HL-60/S4 treated with retinoic acid at 250 ng/mL for 4 days and 3 days (cell line): ENCODE data around the gene SDR39U1.

ENCODE experiments used
- in situ Hi-C: fragments of 300-500 bp; cut with MboI; formaldehyde crosslinking; loops from 2 replicates; pipeline ENCODE4 v1.7.0; 2022; ENCODE audit warnings: low sequenced_read_pairs

SDR39U1 gene

GRCh38 chr14:24415421-24416253, 26.9 kb downstream of the SDR39U1 start:
- in situ Hi-C loops: no loop called here

DNA sequence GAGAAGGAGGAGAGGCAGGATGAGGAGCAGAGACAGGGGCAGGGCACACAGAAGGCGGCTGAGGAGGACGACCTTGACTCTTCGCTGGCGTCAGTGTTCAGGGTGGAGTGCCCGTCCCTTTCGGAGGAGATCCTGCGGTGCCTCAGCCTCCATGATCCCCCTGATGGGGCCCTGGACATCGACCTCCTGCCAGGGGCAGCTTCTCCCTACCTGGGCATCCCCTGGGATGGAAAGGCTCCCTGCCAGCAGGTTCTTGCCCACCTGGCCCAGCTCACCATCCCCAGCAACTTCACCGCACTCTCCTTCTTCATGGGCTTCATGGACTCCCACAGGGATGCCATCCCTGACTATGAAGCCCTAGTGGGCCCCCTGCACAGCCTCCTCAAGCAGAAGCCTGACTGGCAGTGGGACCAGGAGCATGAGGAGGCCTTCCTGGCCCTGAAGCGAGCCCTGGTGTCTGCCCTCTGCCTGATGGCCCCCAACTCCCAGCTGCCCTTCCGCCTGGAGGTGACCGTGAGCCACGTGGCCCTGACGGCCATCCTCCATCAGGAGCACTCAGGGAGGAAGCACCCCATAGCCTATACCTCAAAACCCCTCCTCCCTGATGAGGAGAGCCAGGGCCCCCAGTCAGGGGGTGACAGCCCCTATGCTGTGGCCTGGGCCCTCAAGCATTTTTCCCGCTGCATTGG, 27.7 kb downstream of the SDR39U1 start:
- in situ Hi-C loops: no loop called here

- in situ Hi-C loops: no loop called here
Measured at GRCh38 chr14:24414077-24414476, 28.5 kb downstream of the SDR39U1 start.

GRCh38 chr14:24411443-24412389, 30.9 kb downstream of the SDR39U1 start:
- in situ Hi-C loops: no loop called here

DNA sequence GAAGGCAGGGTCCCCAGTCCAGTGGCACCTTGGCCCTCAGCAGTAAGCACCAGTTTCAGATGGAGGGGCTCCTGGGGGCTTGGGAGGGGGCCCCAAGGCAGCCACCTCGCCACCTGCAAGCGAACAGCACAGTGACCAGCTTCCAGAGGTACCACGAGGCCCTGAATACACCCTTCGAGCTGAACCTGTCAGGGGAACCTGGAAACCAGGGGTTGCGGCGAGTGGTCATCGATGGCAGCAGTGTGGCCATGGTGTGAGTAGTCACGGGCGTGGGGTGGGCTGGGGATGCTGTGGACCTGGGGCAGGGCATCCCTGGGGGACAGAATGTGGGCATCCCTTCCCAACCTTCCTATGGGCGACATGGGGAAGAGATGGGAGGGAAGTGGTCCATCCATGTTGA, 32.6 kb downstream of the SDR39U1 start:
- in situ Hi-C loops: no loop called here

DNA sequence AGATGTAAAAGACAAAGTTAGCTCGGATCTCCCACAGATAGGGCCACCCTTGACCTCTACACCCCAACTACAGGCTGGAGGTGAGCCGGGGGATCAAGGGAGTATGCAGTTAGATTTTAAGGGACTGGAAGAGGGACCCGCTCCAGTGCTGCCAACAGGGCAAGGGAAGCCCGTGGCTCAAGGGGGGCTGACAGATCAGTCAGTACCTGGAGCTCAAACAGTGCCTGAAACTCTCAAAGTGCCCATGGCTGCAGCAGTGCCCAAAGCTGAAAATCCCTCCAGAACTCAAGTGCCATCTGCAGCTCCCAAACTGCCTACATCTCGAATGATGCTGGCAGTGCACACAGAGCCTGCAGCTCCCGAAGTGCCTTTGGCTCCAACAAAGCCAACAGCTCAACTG, 33.4 kb downstream of the SDR39U1 start:
- in situ Hi-C loops: no loop called here

DNA sequence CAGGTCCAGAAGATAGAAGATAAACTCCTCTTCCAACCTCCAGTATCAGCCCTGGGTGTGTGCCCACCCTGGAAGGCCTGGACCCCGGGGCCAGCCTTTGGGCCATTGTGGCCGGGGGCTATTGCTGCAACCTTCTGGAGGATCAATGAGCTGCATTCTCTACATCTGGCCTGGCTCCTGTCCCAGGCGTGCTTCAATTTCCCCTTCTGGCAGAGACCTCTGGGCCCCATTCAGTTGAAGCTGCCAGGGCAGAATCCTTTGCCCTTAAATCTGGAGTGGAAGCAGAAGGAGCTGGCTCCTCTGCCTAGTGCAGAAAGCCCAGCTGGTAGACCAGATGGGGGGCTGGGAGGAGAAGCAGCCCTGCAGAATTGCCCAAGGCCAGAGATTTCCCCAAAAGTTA, 33.8 kb downstream of the SDR39U1 start:
- in situ Hi-C loops: no loop called here

DNA sequence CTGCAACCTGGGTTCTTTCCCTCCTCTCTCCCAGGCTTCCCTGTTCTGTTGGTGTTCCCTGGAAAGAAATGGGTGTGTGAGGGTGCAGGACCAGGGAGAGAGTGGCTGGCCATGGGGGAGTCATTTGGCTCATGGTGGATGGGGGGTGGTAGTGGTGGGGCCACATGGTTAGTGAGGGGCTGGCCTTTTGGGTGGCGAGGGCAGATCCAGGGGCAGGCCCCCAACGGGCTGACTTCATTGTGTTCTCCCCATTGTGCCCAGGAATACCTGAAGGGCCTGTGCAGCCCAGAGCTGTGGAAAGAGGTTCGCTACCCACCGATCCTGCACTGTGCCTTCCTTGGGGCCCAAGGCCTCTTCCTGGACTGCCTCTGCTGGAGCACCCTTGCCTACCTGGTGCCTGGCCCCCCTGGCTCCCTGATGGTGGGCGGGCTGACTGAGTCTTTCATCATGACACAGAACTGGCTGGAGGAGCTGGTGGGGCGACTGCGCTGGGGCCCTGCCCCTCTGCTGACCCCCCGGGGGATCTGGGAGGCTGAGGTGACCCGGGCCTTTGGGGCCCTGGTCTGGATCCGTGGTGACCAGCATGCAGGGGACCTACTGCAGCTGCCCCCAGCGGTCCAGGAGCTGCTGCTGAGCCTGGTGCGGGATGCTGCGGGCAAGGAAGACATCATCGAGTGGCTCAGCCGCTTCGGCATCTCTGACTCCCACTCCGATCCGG, 34.8 kb downstream of the SDR39U1 start:
- in situ Hi-C loops: no loop called here

GRCh38 chr14:24406416-24406815, 36.2 kb downstream of the SDR39U1 start:
- in situ Hi-C loops: no loop called here

GRCh38 chr14:24404814-24405213, 37.8 kb downstream of the SDR39U1 start:
- in situ Hi-C loops: no loop called here

DNA sequence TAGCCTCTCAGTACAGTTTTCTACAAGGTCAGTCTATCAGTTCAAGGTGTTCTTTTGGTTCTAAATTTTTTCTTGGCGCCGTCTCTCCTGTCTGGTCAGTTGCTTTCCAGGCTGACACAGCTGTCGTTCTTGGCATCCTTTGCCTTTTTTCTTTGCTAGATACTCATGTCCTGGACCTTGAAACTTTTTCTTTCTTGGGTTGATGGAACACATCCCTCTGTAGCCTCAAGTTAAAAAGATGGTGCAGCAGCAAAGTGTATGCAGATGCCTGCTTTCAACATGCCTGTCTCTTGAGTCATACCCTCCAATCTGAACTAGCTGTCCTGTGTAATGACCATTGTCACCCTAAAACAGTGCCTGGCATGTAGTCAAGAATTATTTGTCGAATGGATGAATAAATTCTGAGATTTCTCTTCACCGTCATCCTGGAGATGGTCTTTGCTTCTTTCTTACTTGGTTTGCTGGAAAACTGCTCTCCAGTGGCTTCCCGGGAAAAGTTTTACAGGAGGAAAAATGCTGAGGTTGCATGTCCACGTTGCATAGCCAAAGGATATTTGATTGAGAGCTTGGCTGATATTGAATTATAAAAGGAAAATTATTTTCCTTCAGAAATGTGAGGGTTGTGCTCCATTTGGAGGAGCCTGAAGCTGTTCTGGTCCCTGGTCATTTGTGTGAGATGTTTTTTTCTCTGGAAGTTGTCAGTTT, 39.1 kb downstream of the SDR39U1 start:
- in situ Hi-C loops: no loop called here

GRCh38 chr14:24401810-24402702, 40.5 kb downstream of the SDR39U1 start:
- in situ Hi-C loops: no loop called here

DNA sequence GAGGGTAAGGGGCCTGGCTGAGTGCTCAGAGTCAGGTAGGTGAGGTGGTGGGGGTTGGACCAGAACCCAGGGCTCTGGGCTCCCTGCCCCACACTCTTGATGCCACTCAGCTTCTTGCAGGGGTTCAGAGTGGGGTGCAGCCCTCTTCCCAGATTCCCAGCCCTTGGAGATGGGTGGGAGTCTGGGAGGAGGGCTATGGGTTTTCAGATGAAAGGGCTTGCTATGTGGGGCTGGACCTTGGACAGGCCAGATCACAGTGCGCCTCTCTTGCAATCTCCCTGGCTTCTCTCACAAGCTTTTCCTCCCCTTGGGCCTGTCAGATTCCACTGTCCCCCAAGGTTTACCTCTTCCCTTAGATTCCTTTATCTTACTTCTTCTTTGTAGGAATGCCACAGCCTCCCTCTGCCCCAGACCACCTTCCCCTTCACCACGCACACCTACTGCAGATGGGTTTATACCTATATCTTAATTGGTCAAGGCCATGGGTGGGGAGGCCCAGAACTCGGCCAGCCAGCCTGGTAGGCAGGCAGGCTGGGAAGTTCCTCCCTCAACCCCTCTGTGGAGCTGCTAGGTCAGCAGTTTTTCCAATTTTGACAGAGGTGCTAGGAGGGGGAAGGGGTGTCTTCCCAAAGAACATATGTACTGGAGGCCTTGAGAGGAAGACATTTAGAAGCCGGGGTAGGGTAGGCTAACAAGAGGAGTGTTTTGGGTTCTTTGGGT, 42.4 kb downstream of the SDR39U1 start:
- in situ Hi-C loops: no loop called here

GRCh38 chr14:24399447-24399822, 43.1 kb downstream of the SDR39U1 start:
- in situ Hi-C loops: no loop called here

DNA sequence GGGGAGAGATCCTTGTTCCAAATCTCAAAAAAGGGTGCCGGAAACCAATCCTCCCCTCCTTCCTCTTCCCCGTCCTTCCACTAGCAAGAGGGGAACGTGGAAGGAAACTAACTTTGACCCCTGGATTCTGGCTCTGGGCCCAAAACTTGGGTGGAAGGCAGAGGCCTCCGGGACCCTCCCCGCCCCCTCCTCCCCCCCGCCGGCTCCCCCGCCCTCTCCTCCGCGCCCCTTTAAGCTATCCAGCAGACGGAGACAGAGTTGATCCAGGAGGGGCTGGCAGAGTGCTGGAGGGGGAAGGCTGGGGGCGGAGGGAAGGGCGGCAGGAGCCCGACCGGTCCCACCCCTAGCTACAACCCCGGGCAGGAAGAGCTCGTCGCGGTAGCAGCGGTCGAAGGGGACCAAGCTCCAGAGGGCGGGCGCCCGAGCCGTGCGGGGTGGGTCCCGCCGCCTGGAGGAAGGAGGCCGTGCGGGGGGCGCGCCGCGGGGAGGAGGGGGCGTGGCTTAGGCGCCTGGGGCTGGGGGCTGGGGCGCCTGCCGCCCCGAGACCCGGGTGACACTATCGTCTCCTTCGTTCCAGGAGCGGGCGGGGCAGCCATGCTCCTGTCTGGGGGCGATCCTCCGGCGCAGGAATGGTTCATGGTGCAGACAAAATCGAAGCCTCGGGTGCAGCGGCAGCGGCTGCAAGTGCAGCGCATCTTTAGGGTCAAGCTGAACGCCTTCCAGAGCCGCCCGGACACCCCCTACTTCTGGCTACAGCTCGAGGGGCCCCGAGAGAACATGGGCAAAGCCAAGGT, 43.7 kb downstream of the SDR39U1 start, which contains the start of gene NYNRIN:
NYNRIN (plus strand) TSS at position 351 of the 794 bp plus-strand sequence; CDS start at position 595, 244 bp downstream.
- in situ Hi-C loops: no loop called here

DNA sequence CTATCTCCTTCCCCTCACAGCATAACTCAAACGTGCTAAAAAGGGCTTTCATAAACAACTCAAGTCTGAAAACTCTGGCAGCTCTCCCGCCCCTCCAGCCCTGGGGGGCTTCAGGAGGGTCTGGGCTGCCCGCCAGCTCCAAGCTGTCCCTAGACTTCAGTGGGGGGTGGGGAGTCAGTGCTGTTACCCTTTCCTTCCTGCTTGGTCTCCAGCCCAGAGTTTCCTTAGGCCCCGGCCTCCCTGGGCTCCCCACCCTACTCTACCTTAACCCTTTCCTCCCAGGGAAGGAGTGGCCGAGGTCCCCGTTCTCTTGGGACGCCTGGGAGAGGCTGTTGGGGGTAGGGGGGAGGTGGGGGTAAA, 44.3 kb downstream of the SDR39U1 start:
- in situ Hi-C loops: no loop called here

DNA sequence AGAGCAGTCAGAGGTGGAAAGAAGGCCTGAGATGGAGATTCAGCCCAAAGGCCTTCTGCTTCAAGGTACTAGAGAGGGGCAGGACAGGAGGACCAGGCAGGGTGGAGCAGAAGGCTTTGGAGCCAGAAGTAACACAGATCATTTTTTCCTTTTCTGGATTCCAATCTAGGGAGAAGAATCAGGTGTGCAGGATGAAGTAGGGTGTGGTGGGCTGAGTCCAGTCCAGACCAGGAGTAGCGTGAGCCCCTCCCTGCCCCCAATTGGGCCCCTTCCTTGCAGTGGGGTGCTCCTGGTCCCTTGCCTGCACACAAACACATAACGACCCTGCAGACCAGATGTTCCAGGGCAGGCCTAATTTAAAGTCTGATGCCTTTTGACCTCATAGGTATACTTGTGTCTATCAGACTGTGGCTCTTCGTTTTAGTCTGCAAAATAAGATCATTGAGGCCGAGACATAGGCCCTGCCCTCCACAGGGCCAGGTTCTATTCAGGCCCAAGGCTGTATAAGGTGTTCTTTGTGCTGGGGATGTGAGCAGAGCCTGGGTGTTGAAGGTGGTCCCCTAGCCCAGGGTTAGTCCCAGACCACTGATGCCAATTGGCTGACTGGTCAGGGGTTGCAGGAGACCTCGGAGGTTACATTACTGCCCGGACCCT, 44.8 kb downstream of the SDR39U1 start:
- in situ Hi-C loops: no loop called here
